ENCODE measurements around the gene NAXD.
A peak's percentile ranks its signal among the peaks of the same experiment; 100 is the strongest.

The NAXD gene

DNA sequence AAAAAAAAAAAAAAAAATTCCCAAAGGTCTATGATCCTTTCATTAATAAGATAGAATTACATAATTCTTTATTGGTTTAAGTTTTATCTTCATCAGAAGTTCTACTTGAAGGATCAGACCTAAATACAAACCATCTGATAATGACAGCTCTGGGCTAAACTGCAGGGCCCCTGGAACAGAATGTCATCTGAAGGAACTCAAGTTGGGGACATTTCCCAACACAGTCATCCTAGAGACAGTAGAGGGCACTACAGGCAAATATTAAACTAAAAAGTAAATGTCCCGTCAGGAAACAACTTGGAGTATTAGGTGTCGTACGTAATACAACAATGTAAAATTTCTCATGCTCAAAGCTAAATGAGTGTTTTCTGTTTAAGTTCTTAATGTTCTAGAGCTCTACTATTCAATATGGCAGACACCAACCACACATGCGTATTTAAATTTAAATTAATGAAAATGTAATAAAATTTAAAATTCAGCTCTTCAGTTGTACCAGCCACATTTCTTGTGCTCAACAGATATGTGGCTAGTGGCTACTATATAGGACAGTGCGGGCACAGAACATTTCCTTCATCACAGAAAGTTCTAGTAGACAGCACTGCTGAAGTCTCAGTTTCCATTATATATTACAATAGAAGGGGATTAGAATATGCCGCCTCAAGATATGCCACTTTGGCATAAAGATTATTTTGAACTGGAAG lies 21.8 kb upstream of the NAXD start:
- no peaks in the 10 kb centered on the region for H3K9me3 ChIP-seq (ENCODE audit: insufficient read depth, low read length)
- H3K36me3 ChIP-seq (ENCODE audit: low read length) = no peaks in the 10 kb centered on the region
- no peaks in the 10 kb centered on the region for H3K79me2 ChIP-seq (ENCODE audit: insufficient read depth, low read length)
- no peak overlapping the region for H3K4me2 ChIP-seq (ENCODE audit: low read depth, low read length, poor library complexity, severe bottlenecking)
- TF ChIP-seq, protein P1, sequence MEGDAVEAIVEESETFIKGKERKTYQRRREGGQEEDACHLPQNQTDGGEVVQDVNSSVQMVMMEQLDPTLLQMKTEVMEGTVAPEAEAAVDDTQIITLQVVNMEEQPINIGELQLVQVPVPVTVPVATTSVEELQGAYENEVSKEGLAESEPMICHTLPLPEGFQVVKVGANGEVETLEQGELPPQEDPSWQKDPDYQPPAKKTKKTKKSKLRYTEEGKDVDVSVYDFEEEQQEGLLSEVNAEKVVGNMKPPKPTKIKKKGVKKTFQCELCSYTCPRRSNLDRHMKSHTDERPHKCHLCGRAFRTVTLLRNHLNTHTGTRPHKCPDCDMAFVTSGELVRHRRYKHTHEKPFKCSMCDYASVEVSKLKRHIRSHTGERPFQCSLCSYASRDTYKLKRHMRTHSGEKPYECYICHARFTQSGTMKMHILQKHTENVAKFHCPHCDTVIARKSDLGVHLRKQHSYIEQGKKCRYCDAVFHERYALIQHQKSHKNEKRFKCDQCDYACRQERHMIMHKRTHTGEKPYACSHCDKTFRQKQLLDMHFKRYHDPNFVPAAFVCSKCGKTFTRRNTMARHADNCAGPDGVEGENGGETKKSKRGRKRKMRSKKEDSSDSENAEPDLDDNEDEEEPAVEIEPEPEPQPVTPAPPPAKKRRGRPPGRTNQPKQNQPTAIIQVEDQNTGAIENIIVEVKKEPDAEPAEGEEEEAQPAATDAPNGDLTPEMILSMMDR (IDR thresholded peaks at IDR 0.05; ENCODE audit: insufficient read depth, low read length, poor library complexity, severe bottlenecking) = peak; percentile 46
- no peak for TF ChIP-seq EZH2phosphoT487 (conservative IDR thresholded peaks at IDR 0.05; ENCODE audit: low read length)
- H3K4me3 ChIP-seq (ENCODE audit: insufficient read depth, low read length, poor library complexity, severe bottlenecking) = no peak overlapping the region
- no peak overlapping the region for H3K27ac ChIP-seq (ENCODE audit: low read depth, low read length)
- no peaks in the 10 kb centered on the region for H3K9me2 ChIP-seq (replicated peaks; ENCODE audit: insufficient read depth, low read length)
- no peak overlapping the region for H2AFZ ChIP-seq (ENCODE audit: low read depth, low read length, severe bottlenecking)
- H3F3A ChIP-seq (ENCODE audit: insufficient read depth) = no peaks in the 10 kb centered on the region
- H3K27me3 ChIP-seq (ENCODE audit: low read length) = no peaks in the 10 kb centered on the region
- H4K20me1 ChIP-seq (ENCODE audit: low read depth, low read length) = no peaks in the 10 kb centered on the region
- H3K9ac ChIP-seq (ENCODE audit: low read length) = no peak overlapping the region

DNA sequence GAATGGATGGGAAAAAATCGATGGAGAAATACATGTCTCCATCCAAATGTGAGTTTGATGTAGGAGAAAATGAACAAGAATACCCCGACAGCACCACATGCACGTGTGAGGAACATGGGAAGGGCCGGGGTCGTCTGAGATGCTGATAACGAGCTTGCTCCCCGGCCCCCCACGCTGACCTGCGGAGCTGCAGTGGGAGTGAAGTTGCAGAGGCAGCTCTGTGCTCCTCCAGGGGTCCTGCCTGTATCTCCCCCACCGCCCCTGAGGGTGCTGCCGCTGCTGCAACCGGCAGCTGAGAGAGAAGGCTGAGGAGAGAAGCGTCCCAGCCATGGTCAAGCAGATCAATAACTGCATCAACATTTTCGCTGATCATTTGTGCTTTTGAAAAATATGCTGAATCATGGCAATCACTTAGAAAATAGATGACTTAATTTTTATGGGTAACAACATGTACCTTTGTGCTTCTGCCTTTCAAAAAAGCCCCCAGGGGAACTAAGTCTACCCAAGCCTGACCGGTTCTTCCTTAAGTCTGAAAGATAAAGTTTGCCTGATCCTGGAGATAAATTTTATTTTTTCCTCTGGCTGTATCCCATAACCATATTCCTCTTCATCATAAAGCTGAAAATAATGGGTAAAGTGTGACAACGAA lies 18.2 kb upstream of the NAXD start:
- Histone ChIP-seq H3K79me2 (ENCODE audit: insufficient read depth, low read length) (no peaks in the 10 kb centered on the region), H3F3A (ENCODE audit: insufficient read depth) (no peaks in the 10 kb centered on the region), H2AFZ (ENCODE audit: low read depth, low read length, severe bottlenecking) (no peak overlapping the region), H3K9ac (ENCODE audit: low read length) (no peak overlapping the region), H3K27me3 (ENCODE audit: low read length) (no peaks in the 10 kb centered on the region), H3K9me2 (replicated peaks; ENCODE audit: insufficient read depth, low read length) (no peaks in the 10 kb centered on the region), H3K36me3 (ENCODE audit: low read length) (no peaks in the 10 kb centered on the region), H3K9me3 (ENCODE audit: insufficient read depth, low read length) (no peaks in the 10 kb centered on the region), H4K20me1 (ENCODE audit: low read depth, low read length) (no peaks in the 10 kb centered on the region), H3K4me3 (ENCODE audit: insufficient read depth, low read length, poor library complexity, severe bottlenecking) (no peak overlapping the region), H3K4me2 (ENCODE audit: low read depth, low read length, poor library complexity, severe bottlenecking) (no peak overlapping the region), H3K27ac (ENCODE audit: low read depth, low read length) (no peak overlapping the region)
- TF ChIP-seq, protein P1 (IDR thresholded peaks at IDR 0.05; ENCODE audit: insufficient read depth, low read length, poor library complexity, severe bottlenecking) = no peak
- no peak for TF ChIP-seq EZH2phosphoT487 (conservative IDR thresholded peaks at IDR 0.05; ENCODE audit: low read length)

GRCh38 chr13:110600261-110600819 lies 15.0 kb upstream of the NAXD start:
- H3K9me2 ChIP-seq (replicated peaks; ENCODE audit: insufficient read depth, low read length) = no peaks in the 10 kb centered on the region
- H3K4me3 ChIP-seq (ENCODE audit: insufficient read depth, low read length, poor library complexity, severe bottlenecking) = no peak overlapping the region

More at GRCh38 chr13:110600261-110600819, 15.0 kb upstream of the NAXD start:
- no peak overlapping the region for H2AFZ ChIP-seq (ENCODE audit: low read depth, low read length, severe bottlenecking)
- H3K36me3 ChIP-seq (ENCODE audit: low read length) = no peaks in the 10 kb centered on the region
- H3K4me2 ChIP-seq (ENCODE audit: low read depth, low read length, poor library complexity, severe bottlenecking) = no peak overlapping the region
- no peaks in the 10 kb centered on the region for H3K9me3 ChIP-seq (ENCODE audit: insufficient read depth, low read length)
- no peaks in the 10 kb centered on the region for H3K79me2 ChIP-seq (ENCODE audit: insufficient read depth, low read length)
- H3K27ac ChIP-seq (ENCODE audit: low read depth, low read length) = no peak overlapping the region
- no peak overlapping the region for H3K9ac ChIP-seq (ENCODE audit: low read length)
- H3K27me3 ChIP-seq (ENCODE audit: low read length) = no peaks in the 10 kb centered on the region
- H4K20me1 ChIP-seq (ENCODE audit: low read depth, low read length) = no peaks in the 10 kb centered on the region
- no peak for TF ChIP-seq EZH2phosphoT487 (conservative IDR thresholded peaks at IDR 0.05; ENCODE audit: low read length)
- TF ChIP-seq, protein P1 (IDR thresholded peaks at IDR 0.05; ENCODE audit: insufficient read depth, low read length, poor library complexity, severe bottlenecking) = no peak
- H3F3A ChIP-seq (ENCODE audit: insufficient read depth) = no peaks in the 10 kb centered on the region

Measured in SU-DHL-6 (cell line).